HepG2 (cell line): Measurements from ENCODE around the gene CCDC148. TPM values are rescaled to one million over a fixed set of nuclear protein-coding genes. Genes with fewer than 3 reads are reported as not detected.

Source experiments
- CC2D1A ChIP-seq: sonication (generic); formaldehyde crosslinking; IDR thresholded peaks from 2 replicates; pipeline ENCODE4 v1.8.1; 2023; ENCODE audit warnings: mild to moderate bottlenecking, missing genetic modification reagents
- CREM ChIP-seq, 2 experiments: sonication (generic) in 1 of 2; formaldehyde crosslinking in 1 of 2; IDR thresholded peaks; 2 replicates each; pipeline versions ENCODE4 v1.4.0 to v1.6.1; 2016 to 2020; ENCODE audit warnings: antibody characterized with exemption in 1 of 2, mild to moderate bottlenecking in 1 of 2, missing genetic modification reagents in 1 of 2
- ELF1 ChIP-seq: sonication (generic); formaldehyde crosslinking; IDR thresholded peaks from 2 replicates; pipeline ENCODE4 v1.4.0; 2020; ENCODE audit warnings: missing genetic modification reagents
- ETV5 ChIP-seq: IDR thresholded peaks from 2 replicates; pipeline ENCODE4 v1.6.1; 2018; ENCODE audit warnings: missing biosample characterization, missing genetic modification reagents, inconsistent platforms, borderline replicate concordance
- FOSL1 ChIP-seq: sonication (generic); formaldehyde crosslinking; IDR thresholded peaks from 2 replicates; pipeline ENCODE4 v1.9.0; 2021; ENCODE audit warnings: missing genetic modification reagents, borderline replicate concordance
- FOSL2 ChIP-seq: sonication (generic); formaldehyde crosslinking; IDR thresholded peaks from 2 replicates; pipeline ENCODE4 v1.4.0; 2020; ENCODE audit warnings: missing genetic modification reagents
- GATA4 ChIP-seq: sonication (generic); IDR thresholded peaks from 2 replicates; pipeline ENCODE4 v1.6.1; 2016; ENCODE audit warnings: antibody characterized with exemption, low read depth, borderline replicate concordance
- HNF4G ChIP-seq, 2 experiments: sonication (generic) in 1 of 2; formaldehyde crosslinking in 1 of 2; IDR thresholded peaks; 2 replicates each; pipeline versions ENCODE4 v1.4.0 to v1.6.1; 2011 to 2020; ENCODE audit warnings: borderline replicate concordance in 2 of 2, low read depth in 2 of 2, mild to moderate bottlenecking in 2 of 2, low read length in 1 of 2, missing genetic modification reagents in 1 of 2, moderate library complexity in 1 of 2
- ISL2 ChIP-seq: sonication (generic); formaldehyde crosslinking; IDR thresholded peaks from 2 replicates; pipeline ENCODE4 v1.5.0; 2020; ENCODE audit warnings: missing genetic modification reagents
- KMT2B ChIP-seq: IDR thresholded peaks from 2 replicates; pipeline ENCODE4 v1.6.1; 2016; ENCODE audit warnings: missing genetic modification reagents, missing compliant biosample characterization
- NFE2 ChIP-seq: sonication (generic); formaldehyde crosslinking; IDR thresholded peaks from 2 replicates; pipeline ENCODE4 v1.4.0; 2020; ENCODE audit warnings: missing genetic modification reagents
- NR2F2 ChIP-seq: IDR thresholded peaks from 2 replicates; pipeline ENCODE4 v1.6.1; 2012; ENCODE audit warnings: low read depth, inconsistent platforms, borderline replicate concordance
- SOX5 ChIP-seq: IDR thresholded peaks from 2 replicates; pipeline ENCODE4 v1.6.1; 2016; ENCODE audit warnings: borderline replicate concordance
- ZFY ChIP-seq: sonication (generic); formaldehyde crosslinking; IDR thresholded peaks from 2 replicates; pipeline ENCODE4 v1.4.0; 2020; ENCODE audit warnings: missing genetic modification reagents
- ZNF816 ChIP-seq: sonication (generic); formaldehyde crosslinking; IDR thresholded peaks from 2 replicates; pipeline ENCODE4 v1.8.0; 2022; ENCODE audit warnings: missing genetic modification reagents, mild to moderate bottlenecking, borderline replicate concordance
- polyA plus RNA-seq, 8 experiments: library from polyadenylated mRNA; depleted of rRNA in 3 of 8; stranded (reverse) in 7 of 8; unstranded in 1 of 8; fragments of >200 nt; fragmentation: Illumina TruSeq in 4 of 8; extraction: Trizol in 4 of 8; gene quantifications; 2 replicates each; pipeline versions ENCODE4 v1.2.1 to v1.2.3, GENCODE V29; 2011 to 2016; ENCODE audit warnings: low read depth in 4 of 8, missing spikeins in 1 of 8, mixed read lengths in 1 of 8; ENCODE audit not compliant: insufficient read depth in 1 of 8
- total RNA-seq, 5 experiments: library from RNA; depleted of rRNA; stranded (reverse); fragments of >200 nt; fragmentation: Illumina TruSeq; extraction: Trizol; gene quantifications; 2 replicates each; pipeline ENCODE4 v1.2.3, GENCODE V29; 2016; ENCODE audit warnings: low read depth in 1 of 5
- TF ChIP-seq, protein P1 (sequence below): sonication (generic); formaldehyde crosslinking; IDR thresholded peaks from 2 replicates; pipeline ENCODE4 v1.8.1; 2023; ENCODE audit warnings: mild to moderate bottlenecking, moderate library complexity, missing genetic modification reagents
- TF ChIP-seq, protein P2 (sequence below): IDR thresholded peaks from 2 replicates; pipeline ENCODE4 v1.4.0; 2020; ENCODE audit warnings: mild to moderate bottlenecking, missing genetic modification reagents
- TF ChIP-seq, protein P3 (sequence below): sonication (generic); formaldehyde crosslinking; conservative IDR thresholded peaks from 2 replicates; pipeline ENCODE4 v1.4.0; 2020; ENCODE audit warnings: mild to moderate bottlenecking, missing genetic modification reagents, moderate library complexity
- TF ChIP-seq, protein P4 (sequence below): sonication (generic); formaldehyde crosslinking; IDR thresholded peaks from 2 replicates; pipeline ENCODE4 v1.5.0; 2020; ENCODE audit warnings: missing genetic modification reagents

CCDC148 gene
- total and polyA plus RNA-seq, 2 of the 13 experiments (the other 11 are each of a cell fraction or from before 2014, with no cell fraction given) = 0.30 to 0.49 TPM

DNA sequence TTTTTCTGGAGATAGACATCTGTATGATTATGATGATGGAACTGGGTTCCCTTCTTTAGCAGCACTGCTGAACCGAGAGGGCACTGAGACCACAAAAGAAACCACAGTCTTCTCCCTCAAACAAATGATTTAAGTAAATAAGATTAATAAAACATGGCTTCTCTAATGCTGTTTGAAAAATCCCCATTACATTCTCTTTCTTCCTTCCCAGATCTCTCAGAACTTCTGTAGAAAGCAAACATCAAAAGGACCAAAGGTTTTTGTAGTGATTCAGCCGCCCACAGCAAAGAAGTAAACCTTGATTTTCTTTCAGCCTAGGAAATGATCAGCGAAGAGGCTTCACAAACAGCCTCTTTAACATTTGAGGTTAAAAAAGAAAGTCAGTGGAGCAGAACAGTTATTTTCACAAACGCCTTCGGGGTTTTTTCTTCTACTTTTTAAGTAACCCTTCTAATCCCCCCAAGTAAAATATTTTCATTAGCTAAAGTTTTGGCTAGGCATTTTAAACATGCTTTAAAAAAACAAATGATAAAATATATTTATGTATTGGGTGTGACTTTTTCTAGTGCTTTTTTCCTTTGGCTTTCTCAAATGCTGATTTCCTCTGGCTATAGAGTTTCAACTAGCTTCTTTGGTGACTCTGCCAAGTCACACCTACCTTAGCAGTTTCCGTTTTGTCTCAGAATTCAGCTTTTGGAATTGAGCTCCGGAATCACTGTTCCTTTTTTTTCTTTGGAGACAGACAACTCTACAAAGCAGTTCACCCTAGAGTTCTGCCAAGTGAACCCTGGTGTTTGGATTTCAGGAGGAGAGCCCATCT, 265.3 kb downstream of the CCDC148 start (continued):
- TF ChIP-seq, protein P1, sequence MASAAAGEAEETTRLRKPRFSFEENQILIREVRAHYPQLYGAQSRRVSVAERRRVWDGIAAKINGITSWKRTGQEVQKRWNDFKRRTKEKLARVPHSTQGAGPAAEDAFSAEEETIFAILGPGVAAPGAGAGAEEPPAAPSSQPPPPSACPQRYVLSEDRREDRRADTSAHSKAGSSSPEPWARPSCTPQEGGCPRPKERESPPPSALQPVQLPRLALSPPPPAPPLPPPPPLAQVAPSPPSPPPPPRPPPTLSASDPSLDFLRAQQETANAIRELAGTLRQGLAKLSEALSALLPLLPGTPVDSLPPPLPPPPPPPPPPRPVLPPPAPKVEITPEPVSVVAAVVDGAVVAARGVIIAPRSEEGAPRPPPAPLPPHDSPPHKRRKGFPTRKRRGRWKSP = peak; percentile 36; the same call in 1 of the 2 replicates
- TF ChIP-seq, protein P2, sequence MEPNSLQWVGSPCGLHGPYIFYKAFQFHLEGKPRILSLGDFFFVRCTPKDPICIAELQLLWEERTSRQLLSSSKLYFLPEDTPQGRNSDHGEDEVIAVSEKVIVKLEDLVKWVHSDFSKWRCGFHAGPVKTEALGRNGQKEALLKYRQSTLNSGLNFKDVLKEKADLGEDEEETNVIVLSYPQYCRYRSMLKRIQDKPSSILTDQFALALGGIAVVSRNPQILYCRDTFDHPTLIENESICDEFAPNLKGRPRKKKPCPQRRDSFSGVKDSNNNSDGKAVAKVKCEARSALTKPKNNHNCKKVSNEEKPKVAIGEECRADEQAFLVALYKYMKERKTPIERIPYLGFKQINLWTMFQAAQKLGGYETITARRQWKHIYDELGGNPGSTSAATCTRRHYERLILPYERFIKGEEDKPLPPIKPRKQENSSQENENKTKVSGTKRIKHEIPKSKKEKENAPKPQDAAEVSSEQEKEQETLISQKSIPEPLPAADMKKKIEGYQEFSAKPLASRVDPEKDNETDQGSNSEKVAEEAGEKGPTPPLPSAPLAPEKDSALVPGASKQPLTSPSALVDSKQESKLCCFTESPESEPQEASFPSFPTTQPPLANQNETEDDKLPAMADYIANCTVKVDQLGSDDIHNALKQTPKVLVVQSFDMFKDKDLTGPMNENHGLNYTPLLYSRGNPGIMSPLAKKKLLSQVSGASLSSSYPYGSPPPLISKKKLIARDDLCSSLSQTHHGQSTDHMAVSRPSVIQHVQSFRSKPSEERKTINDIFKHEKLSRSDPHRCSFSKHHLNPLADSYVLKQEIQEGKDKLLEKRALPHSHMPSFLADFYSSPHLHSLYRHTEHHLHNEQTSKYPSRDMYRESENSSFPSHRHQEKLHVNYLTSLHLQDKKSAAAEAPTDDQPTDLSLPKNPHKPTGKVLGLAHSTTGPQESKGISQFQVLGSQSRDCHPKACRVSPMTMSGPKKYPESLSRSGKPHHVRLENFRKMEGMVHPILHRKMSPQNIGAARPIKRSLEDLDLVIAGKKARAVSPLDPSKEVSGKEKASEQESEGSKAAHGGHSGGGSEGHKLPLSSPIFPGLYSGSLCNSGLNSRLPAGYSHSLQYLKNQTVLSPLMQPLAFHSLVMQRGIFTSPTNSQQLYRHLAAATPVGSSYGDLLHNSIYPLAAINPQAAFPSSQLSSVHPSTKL (CRISPR knock-in tag) = peak; percentile 96
- peak; percentile 99 for TF ChIP-seq ISL2 (CRISPR knock-in tag)
- peak; percentile 87 for TF ChIP-seq GATA4
- 0 out of 2 replicates have a peak, but pooled peaks have one; percentile 20 for TF ChIP-seq KMT2B (CRISPR knock-in tag)
- TF ChIP-seq HNF4G (IDR thresholded peaks at IDR 0.05; ENCODE audit: borderline replicate concordance, low read depth, low read length) = peak; percentile 67; the same call in 1 of the 2 replicates
- TF ChIP-seq HNF4G (CRISPR knock-in tag; IDR thresholded peaks at IDR 0.05; ENCODE audit: borderline replicate concordance, low read depth) = no peak
- peak; percentile 90; the same call in 1 of the 2 replicates for TF ChIP-seq SOX5 (CRISPR knock-in tag)
- TF ChIP-seq ELF1 (CRISPR knock-in tag) = 0 out of 2 replicates have a peak, but pooled peaks have one; percentile 9
- no peak for TF ChIP-seq ZFY
- TF ChIP-seq, protein P3, sequence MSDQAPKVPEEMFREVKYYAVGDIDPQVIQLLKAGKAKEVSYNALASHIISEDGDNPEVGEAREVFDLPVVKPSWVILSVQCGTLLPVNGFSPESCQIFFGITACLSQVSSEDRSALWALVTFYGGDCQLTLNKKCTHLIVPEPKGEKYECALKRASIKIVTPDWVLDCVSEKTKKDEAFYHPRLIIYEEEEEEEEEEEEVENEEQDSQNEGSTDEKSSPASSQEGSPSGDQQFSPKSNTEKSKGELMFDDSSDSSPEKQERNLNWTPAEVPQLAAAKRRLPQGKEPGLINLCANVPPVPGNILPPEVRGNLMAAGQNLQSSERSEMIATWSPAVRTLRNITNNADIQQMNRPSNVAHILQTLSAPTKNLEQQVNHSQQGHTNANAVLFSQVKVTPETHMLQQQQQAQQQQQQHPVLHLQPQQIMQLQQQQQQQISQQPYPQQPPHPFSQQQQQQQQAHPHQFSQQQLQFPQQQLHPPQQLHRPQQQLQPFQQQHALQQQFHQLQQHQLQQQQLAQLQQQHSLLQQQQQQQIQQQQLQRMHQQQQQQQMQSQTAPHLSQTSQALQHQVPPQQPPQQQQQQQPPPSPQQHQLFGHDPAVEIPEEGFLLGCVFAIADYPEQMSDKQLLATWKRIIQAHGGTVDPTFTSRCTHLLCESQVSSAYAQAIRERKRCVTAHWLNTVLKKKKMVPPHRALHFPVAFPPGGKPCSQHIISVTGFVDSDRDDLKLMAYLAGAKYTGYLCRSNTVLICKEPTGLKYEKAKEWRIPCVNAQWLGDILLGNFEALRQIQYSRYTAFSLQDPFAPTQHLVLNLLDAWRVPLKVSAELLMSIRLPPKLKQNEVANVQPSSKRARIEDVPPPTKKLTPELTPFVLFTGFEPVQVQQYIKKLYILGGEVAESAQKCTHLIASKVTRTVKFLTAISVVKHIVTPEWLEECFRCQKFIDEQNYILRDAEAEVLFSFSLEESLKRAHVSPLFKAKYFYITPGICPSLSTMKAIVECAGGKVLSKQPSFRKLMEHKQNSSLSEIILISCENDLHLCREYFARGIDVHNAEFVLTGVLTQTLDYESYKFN (CRISPR knock-in tag) = peak; percentile 91
- peak; percentile 80; the same call in 1 of the 2 replicates for TF ChIP-seq ZNF816 (CRISPR knock-in tag)
- TF ChIP-seq NR2F2 = peak; percentile 77
- peak; percentile 42; the same call in 1 of the 2 replicates for TF ChIP-seq FOSL1 (CRISPR knock-in tag)
- peak; percentile 82 for TF ChIP-seq FOSL2 (CRISPR knock-in tag)
- peak; percentile 95 for TF ChIP-seq CREM (IDR thresholded peaks at IDR 0.05)
- TF ChIP-seq CREM (CRISPR knock-in tag; IDR thresholded peaks at IDR 0.05) = no peak
- TF ChIP-seq ETV5 = peak; percentile 70; the same call in 1 of the 2 replicates
- TF ChIP-seq, protein P4, sequence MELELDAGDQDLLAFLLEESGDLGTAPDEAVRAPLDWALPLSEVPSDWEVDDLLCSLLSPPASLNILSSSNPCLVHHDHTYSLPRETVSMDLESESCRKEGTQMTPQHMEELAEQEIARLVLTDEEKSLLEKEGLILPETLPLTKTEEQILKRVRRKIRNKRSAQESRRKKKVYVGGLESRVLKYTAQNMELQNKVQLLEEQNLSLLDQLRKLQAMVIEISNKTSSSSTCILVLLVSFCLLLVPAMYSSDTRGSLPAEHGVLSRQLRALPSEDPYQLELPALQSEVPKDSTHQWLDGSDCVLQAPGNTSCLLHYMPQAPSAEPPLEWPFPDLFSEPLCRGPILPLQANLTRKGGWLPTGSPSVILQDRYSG (CRISPR knock-in tag) = 0 out of 2 replicates have a peak, but pooled peaks have one; percentile 45
- 0 out of 2 replicates have a peak, but pooled peaks have one; percentile 27 for TF ChIP-seq CC2D1A (CRISPR knock-in tag)
- no peak for TF ChIP-seq NFE2 (CRISPR knock-in tag)
